D721Med (cell line): ENCODE data around the gene EXOG.

Experiments
- DNase-seq: peaks from one replicate; pipeline ENCODE4 v3.0.0; 2011; ENCODE audit warnings: low spot score; ENCODE audit not compliant: insufficient read length
- FAIRE-seq: peaks from 2 replicates; lab custom pipeline; 2011; peaks lifted over from hg19 to GRCh38; lab: Jason Lieb, UNC
- TF ChIP-seq, protein P1 (sequence below): IDR thresholded peaks from 2 replicates; pipeline ENCODE4 v1.5.1; 2012; ENCODE audit warnings: mild to moderate bottlenecking, control low read depth; ENCODE audit not compliant: insufficient read depth; ENCODE audit errors: missing control alignments

Gene EXOG

DNA sequence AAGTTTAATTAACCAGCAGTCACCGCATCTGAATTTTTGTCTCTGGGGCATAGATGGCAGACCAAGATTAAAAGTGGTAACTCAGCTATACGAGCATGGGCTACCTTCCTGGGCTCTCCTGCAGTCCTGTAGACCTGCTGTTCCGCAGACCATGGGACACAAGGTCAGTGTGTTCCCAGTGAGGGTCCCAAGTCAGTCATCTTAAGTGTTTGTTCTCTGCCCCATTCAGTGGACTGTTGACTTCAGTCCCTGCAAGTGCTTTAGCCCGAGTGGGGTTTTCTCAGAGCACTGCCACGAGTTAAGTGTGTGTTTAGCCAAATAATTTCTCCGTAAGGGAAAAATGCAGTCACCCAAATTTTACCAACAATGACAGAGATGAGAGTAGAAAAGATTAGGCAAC, 4.9 kb upstream of the EXOG start:
- DNase-seq (no peak), FAIRE-seq (no peak)
- TF ChIP-seq, protein P1, sequence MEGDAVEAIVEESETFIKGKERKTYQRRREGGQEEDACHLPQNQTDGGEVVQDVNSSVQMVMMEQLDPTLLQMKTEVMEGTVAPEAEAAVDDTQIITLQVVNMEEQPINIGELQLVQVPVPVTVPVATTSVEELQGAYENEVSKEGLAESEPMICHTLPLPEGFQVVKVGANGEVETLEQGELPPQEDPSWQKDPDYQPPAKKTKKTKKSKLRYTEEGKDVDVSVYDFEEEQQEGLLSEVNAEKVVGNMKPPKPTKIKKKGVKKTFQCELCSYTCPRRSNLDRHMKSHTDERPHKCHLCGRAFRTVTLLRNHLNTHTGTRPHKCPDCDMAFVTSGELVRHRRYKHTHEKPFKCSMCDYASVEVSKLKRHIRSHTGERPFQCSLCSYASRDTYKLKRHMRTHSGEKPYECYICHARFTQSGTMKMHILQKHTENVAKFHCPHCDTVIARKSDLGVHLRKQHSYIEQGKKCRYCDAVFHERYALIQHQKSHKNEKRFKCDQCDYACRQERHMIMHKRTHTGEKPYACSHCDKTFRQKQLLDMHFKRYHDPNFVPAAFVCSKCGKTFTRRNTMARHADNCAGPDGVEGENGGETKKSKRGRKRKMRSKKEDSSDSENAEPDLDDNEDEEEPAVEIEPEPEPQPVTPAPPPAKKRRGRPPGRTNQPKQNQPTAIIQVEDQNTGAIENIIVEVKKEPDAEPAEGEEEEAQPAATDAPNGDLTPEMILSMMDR = no peak

DNA sequence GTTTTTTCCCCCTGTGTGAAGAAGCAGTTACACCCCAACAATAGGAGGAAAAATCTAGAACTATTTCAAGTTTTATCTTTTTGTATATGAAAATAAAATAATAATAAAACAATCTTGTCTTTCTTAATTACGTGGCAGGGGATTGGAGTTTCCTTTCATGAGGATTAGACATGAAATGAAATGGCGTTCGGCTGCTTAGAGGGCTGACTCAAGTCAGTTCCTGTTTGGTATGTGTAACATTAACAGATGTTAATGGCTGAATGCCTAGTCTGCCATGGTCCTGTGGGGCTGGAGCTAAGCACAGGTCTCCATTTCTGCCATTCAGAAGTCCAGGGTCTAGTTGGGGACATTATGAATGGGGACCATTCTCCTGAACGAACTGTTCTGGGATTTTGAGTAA, 3.1 kb upstream of the EXOG start:
- DNase-seq (no peak), FAIRE-seq (no peak)
- TF ChIP-seq, protein P1 = no peak

DNA sequence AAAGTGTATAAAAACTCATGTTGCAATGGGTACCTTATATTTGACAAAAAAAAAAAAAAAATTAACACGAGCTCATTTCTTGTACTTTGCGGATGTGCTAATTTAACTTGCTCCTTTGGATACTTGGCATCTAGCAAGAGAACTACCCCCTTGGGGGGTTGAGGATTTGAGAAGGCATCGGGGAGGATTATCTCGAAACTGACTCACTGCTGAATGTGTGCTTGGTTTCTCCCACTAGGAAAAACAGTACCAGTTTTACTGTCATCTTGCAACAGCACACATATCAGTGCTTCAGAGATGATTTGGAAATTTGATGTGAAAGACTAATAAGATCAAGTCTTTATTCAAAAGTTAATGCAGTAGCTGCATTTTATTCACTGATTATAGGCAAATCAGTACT, 891 bp downstream of the EXOG start:
- DNase-seq (no peak), FAIRE-seq (no peak)
- TF ChIP-seq, protein P1 = no peak

DNA sequence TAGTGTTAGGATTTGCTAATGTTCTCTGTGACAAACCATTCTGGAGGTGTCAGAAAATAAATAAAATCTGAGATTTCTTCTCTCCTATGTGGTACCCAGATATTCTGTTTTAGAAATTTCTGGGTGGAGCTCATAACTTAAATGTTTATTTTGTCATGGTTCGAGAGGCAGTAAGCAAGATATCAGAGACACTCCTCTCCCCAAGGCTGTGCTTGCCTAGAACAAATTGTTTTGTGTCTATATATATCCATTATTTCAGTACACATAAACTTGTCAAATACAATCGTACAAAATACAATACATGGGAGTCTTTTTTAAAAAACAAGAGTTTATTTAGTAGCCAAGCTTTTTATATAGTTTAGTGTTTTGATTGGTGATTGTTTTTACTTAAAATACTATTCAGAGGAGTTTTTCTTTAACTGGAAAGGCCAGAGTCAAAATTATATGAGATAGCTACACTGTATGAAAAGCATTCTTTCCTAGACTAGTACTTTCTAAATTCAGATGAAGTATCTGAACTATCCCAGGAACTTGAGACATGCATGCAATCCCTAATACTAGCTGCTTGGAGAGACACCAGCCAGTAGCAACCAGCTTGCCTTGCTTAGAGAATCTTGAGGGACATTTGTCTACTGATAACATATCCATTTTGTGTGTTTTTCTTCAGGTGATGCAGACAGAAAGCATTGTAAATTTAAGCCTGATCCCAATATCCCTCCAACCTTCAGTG, 4.7 kb downstream of the EXOG start:
- FAIRE-seq = no peak
- TF ChIP-seq, protein P1 = no peak
- no peak for DNase-seq

DNA sequence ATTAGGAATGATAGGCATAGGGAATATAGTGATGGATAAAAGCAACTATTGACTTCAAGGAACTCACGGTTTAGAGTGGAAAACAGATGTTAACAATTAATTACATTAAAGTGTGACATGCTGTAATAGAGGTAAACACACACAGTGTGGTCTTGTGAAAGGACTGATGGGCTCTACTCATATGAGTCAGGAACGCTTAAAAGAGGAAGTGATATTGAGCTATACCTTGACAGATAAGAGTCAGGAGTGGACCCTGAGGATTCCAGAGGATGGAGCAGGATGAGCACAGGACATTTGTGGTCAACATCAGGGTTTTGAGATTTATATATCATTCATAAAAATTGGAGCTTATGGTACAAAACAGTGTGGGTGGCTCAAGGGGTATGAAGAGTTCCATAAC, 11.0 kb downstream of the EXOG start:
- DNase-seq = no peak
- no peak for FAIRE-seq
- TF ChIP-seq, protein P1 = no peak

DNA sequence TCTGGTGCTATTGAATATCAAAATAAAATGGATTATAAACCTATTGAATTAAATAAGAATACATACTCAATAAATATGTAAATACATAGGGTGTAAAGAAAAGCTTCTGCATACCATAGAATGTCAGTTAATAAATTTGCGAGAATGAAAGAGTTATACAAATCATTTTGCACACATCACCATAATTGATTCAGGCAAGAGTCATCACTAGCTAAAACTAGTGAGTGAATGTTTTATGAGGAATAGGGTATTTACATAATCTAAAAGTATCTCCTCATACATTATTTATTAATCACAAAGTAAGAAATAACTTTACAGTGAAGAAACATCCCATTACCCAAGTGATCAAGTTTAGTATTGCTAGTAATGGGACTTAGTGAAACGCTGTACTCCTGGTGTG, 13.6 kb downstream of the EXOG start:
- TF ChIP-seq, protein P1 = no peak
- no peak for DNase-seq
- no peak for FAIRE-seq

DNA sequence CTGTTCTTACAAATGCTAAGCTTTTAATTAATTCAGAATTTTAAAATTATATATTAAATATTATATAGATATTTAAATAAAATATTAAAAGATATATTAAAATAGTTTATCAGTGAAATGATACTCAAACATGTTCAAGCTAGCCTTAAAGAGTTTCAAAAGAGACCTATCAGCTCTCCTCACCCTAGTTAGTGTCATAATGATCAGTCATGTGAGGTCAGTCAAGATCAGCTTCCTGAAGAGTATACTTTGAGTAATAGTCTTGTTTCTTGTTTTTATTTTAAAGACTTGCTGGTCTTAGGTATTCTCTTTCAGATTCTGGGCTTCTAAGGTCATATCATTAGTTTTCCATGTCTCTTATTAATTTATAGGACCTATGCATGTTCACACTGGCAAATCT, 14.5 kb downstream of the EXOG start:
- TF ChIP-seq, protein P1 = no peak
- DNase-seq (no peak), FAIRE-seq (no peak)
